GM12878 (cell line): Measurements from ENCODE around the gene OR2H2. TPM values are rescaled to one million over a fixed set of nuclear protein-coding genes. Genes with fewer than 3 reads are reported as not detected.

Source experiments
- ATAC-seq: fragments of 200-7000 bp; cut with Tn5 transposase; 3 replicates; pipeline ENCODE4 v1.9.1; 2020; ENCODE audit warnings: mild to moderate bottlenecking, moderate library complexity
- BruUV-seq: library from RNA; stranded (reverse); fragments of 400-500 nt; replicated peaks from 2 replicates; lab custom pipeline; 2021; lab: Mats Ljungman, UMichigan
- CTCF ChIA-PET: fragments of 300-600 bp; sonication (Branson Sonifier 250); formaldehyde crosslinking; extraction: SDS; loops from one replicate; lab custom pipeline; 2021; ENCODE audit warnings: inconsistent platforms; lab: Yijun Ruan, JAX
- POLR2A ChIA-PET: fragments of 350-600 bp; formaldehyde crosslinking; extraction: SDS; loops from one replicate; lab custom pipeline; 2021; ENCODE audit warnings: inconsistent platforms; lab: Charles Lee
- RAD21 ChIA-PET: fragments of 300-600 bp; sonication (Branson Sonifier 250); formaldehyde crosslinking; loops from one replicate; lab custom pipeline; 2023; ENCODE audit warnings: antibody characterized with exemption; ENCODE audit not compliant: unreplicated experiment; lab: Charles Lee
- SMC1A ChIA-PET: fragments of 300-600 bp; sonication (Branson Sonifier 250); formaldehyde crosslinking; loops from one replicate; lab custom pipeline; 2023; ENCODE audit not compliant: unreplicated experiment, uncharacterized antibody; lab: Charles Lee
- DNase-seq: peaks from one replicate; pipeline ENCODE4 v3.0.0-alpha.2; 2011; ENCODE audit warnings: low read depth, low spot score
- FAIRE-seq: peaks from 3 replicates; lab custom pipeline; 2011; peaks lifted over from hg19 to GRCh38; lab: Jason Lieb, UNC
- H2AFZ ChIP-seq: 2 replicates; pipeline ENCODE4 v1.6.0; 2011; ENCODE audit warnings: low read depth, low read length, control low read depth; ENCODE audit not compliant: control insufficient read depth
- H3K27ac ChIP-seq: 2 replicates; pipeline ENCODE4 v1.5.1; 2011; ENCODE audit warnings: control low read depth; ENCODE audit not compliant: control insufficient read depth, insufficient read depth
- H3K27me3 ChIP-seq, 2 experiments: replicated peaks in 1 of 2; 2 replicates each; pipeline versions ENCODE4 v1.6.0 to v1.6.1; 2011; ENCODE audit warnings: low read length in 1 of 2; ENCODE audit not compliant: control insufficient read depth in 2 of 2, insufficient read depth in 2 of 2
- H3K36me3 ChIP-seq, 2 experiments: 2 replicates each; pipeline ENCODE4 v1.5.1; 2011; ENCODE audit warnings: low read length in 1 of 2; ENCODE audit not compliant: control insufficient read depth in 2 of 2, insufficient read depth in 2 of 2
- H3K4me1 ChIP-seq: 2 replicates; pipeline ENCODE4 v1.6.1; 2011; ENCODE audit warnings: mild to moderate bottlenecking, low read length, moderate library complexity, mixed read lengths; ENCODE audit not compliant: control insufficient read depth, insufficient read depth
- H3K4me2 ChIP-seq: 2 replicates; pipeline ENCODE4 v1.6.0; 2011; ENCODE audit warnings: control low read depth; ENCODE audit not compliant: control insufficient read depth, insufficient read depth
- H3K4me3 ChIP-seq: fragments of 200-600 bp; sonication (generic); 2 replicates; pipeline ENCODE4 v1.5.1; 2016
- H3K79me2 ChIP-seq: 2 replicates; pipeline ENCODE4 v1.6.0; 2011; ENCODE audit warnings: low read length; ENCODE audit not compliant: control insufficient read depth, insufficient read depth
- H3K9ac ChIP-seq: 2 replicates; pipeline ENCODE4 v1.8.0; 2011; ENCODE audit warnings: low read length, control low read depth, mixed read lengths; ENCODE audit not compliant: control insufficient read depth, insufficient read depth
- H3K9me3 ChIP-seq: replicated peaks from 3 replicates; pipeline ENCODE4 v1.5.1; 2011; ENCODE audit warnings: mild to moderate bottlenecking, low read length; ENCODE audit not compliant: control insufficient read depth, insufficient read depth
- H4K20me1 ChIP-seq: 2 replicates; pipeline ENCODE4 v1.6.0; 2011; ENCODE audit not compliant: control insufficient read depth, insufficient read depth
- BHLHE40 ChIP-seq, 2 experiments: fragments of 450-650 bp in 1 of 2; IDR thresholded peaks; 2 replicates each; pipeline ENCODE4 v1.6.1; 2011 to 2017; ENCODE audit warnings: low read depth in 2 of 2, borderline replicate concordance in 1 of 2, improper control_type of control experiment in 1 of 2, low read length in 1 of 2, mild to moderate bottlenecking in 1 of 2
- E2F4 ChIP-seq: IDR thresholded peaks from 2 replicates; pipeline ENCODE4 v1.6.1; 2012; ENCODE audit warnings: low read depth, low read length, improper control_type of control experiment
- MLLT1 ChIP-seq: fragments of 450-650 bp; IDR thresholded peaks from 2 replicates; pipeline ENCODE4 v1.6.1; 2016; ENCODE audit warnings: mild to moderate bottlenecking
- POLR2AphosphoS5 ChIP-seq: IDR thresholded peaks from 2 replicates; pipeline ENCODE4 v1.6.1; 2011; ENCODE audit warnings: mild to moderate bottlenecking, low read length, inconsistent platforms
- YY1 ChIP-seq: IDR thresholded peaks from 2 replicates; pipeline ENCODE4 v1.6.1; 2011; ENCODE audit warnings: low read depth, mild to moderate bottlenecking, low read length
- WGBS: methylation state at CpG from one replicate; pipeline ENCODE4 v1.1.6; 2016; ENCODE audit warnings: low lambda C conversion rate; ENCODE audit not compliant: insufficient replicate concordance, insufficient coverage; ENCODE audit errors: missing lambda C conversion rate; 5-methylcytosine and 5-hydroxymethylcytosine counted together
- in situ Hi-C: fragments of 300-500 bp; cut with MboI; formaldehyde crosslinking; loops from 9 replicates; pipeline ENCODE4 v1.14.3; 2018; ENCODE audit warnings: mixed read lengths
- intact Hi-C: fragments of 100-400 bp; cut with micrococcal nuclease; formaldehyde crosslinking; loops from one replicate; pipeline ENCODE4 v1.14.2; 2022; ENCODE audit not compliant: unreplicated experiment
- polyA plus RNA-seq, 11 experiments: library from polyadenylated mRNA; depleted of rRNA in 4 of 11; unstranded in 6 of 11; stranded (reverse) in 5 of 11; fragments of >200 nt; fragmentation: Nextera tagmentation in 4 of 11; fragmentation: Illumina TruSeq in 1 of 11; extraction: Ambion mirVana in 4 of 11; extraction: Trizol in 1 of 11; gene quantifications; 1 replicate in 1 of 11; 2 replicates in 10 of 11; pipeline versions ENCODE4 v1.2.1 to v1.2.3, GENCODE V29; 2011 to 2016; ENCODE audit warnings: inconsistent platforms in 2 of 11, missing spikeins in 2 of 11, low read depth in 1 of 11
- total RNA-seq, 4 experiments: library from RNA; depleted of rRNA in 3 of 4; stranded (reverse); fragments of >200 nt in 3 of 4; fragmentation: Illumina TruSeq in 1 of 4; extraction: Trizol in 1 of 4; gene quantifications; 2 replicates each; pipeline versions ENCODE4 v1.2.1 to v1.2.3, GENCODE V29; 2013 to 2021

Gene OR2H2
- total and polyA plus RNA-seq, 10 of the 15 experiments (the other 5 are each of a cell fraction or from before 2014, with no cell fraction given), result not detected

GRCh38 chr6:29558439-29559079, 26.4 kb upstream of the OR2H2 start:
- Histone ChIP-seq H3K27ac (no peak overlapping the region), H3K9ac (no peak overlapping the region), H3K4me3 (0 out of 2 replicates have a peak overlapping the region, but pooled peaks have one; percentile 30), H3K4me1 (0 out of 2 replicates have a peak, but pooled peaks cover 2% of the 10 kb centered on the region), H2AFZ (no peak overlapping the region), H3K36me3 (no peaks in the 10 kb centered on the region), H3K27me3 (peaks cover 1 to 5% of the 10 kb centered on the region in 2 experiments; a peak in 1 of 4 replicates), H3K79me2 (no peaks in the 10 kb centered on the region), H4K20me1 (no peaks in the 10 kb centered on the region)
- no peak for FAIRE-seq
- in situ Hi-C loops, result no loop called here
- RAD21 ChIA-PET, result interaction anchor here (0.6 to 1.0 kb wide), 2 partner anchors 8 to 50 kb away, joined by 3 read pairs; a partner anchor contains a TSS
- 50% methylated on average over 22 of the region's 22 CpGs for WGBS
- TF ChIP-seq BHLHE40 (IDR thresholded peaks at IDR 0.05; ENCODE audit: borderline replicate concordance in 1 of 2, low read depth in 2 of 2, low read length in 1 of 2), result no peak
- peak; percentile 90 for TF ChIP-seq MLLT1
- no peak for TF ChIP-seq E2F4
- TF ChIP-seq POLR2AphosphoS5, result 0 out of 2 replicates have a peak, but pooled peaks have one; percentile 13
- TF ChIP-seq YY1, result peak; percentile 88
- TF ChIP-seq, all 136 proteins: peak for 3
- ATAC-seq (no peak), DNase-seq (no peak)
- ChIA-PET CTCF (interaction anchor here (0.6 to 1.6 kb wide), 7 partner anchors 12 to 384 kb away, joined by 3 to 4 read pairs (median 3); partner anchors contain the start of gene OR2H2), POLR2A (no interaction called here), SMC1A (interaction anchor here (0.9 to 1.3 kb wide), 2 partner anchors 9 to 12 kb away, joined by 3 read pairs; no protein-coding TSS in a partner anchor)
- Histone ChIP-seq H3K4me2 (no peak overlapping the region), H3K9me3 (no peaks in the 10 kb centered on the region; the same call in 2 of the 3 replicates)
- BruUV-seq, result no TSS peak
- intact Hi-C loops, result no loop called here
